ENCODE results near the gene DLG1. TPM values are rescaled to one million over a fixed set of nuclear protein-coding genes. Genes with fewer than 3 reads are reported as not detected.
"Not testable (repeated sequence)": the region's sequence is repeated elsewhere in the genome, so short reads cannot be mapped to it uniquely, and the experiment has no call there.

The DLG1 gene
- total and polyA plus RNA-seq, 2 experiments from 2014 or later = 54.8 to 128 TPM

DNA sequence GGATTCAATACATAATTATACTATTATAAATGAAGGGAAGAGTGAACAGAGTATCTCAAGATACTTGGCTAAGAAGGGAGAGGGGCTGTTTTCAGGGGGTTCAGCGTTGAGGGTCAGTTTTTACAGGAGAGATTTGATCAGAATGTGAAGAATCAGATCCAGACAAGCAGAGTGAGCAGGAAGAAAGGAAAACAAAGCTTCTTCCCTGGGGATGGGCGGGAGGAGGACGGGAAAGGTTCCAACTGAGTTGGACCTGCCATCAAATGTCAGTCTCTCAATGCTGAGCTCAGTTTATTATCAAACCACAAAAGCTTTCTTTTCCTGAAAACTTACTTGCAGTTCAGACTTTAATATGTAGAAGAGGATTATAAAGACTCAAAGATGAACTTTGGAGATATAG is 262.8 kb downstream of the DLG1 start:
- Histone ChIP-seq H2AFZ (no peak overlapping the region), H3K36me3 (replicated peaks; ENCODE audit: insufficient read depth, low read depth) (no peaks in the 10 kb centered on the region), H3K79me2 (no peaks in the 10 kb centered on the region), H3K27ac (no peak overlapping the region), H3K9me2 (replicated peaks; ENCODE audit: insufficient read depth) (no peaks in the 10 kb centered on the region), H3K4me2 (no peak overlapping the region), H3K9me3 (ENCODE audit: low read depth) (no peaks in the 10 kb centered on the region), H4K20me1 (ENCODE audit: insufficient read depth, poor library complexity, severe bottlenecking) (no peaks in the 10 kb centered on the region), H3K27me3 (no peaks in the 10 kb centered on the region), H3K4me1 (ENCODE audit: insufficient read depth) (peaks cover 12% of the 10 kb centered on the region), H3K4me3 (no peak overlapping the region)
- no peak for TF ChIP-seq EZH2 (IDR thresholded peaks at IDR 0.05; ENCODE audit: borderline replicate concordance)
- TF ChIP-seq, protein P1, sequence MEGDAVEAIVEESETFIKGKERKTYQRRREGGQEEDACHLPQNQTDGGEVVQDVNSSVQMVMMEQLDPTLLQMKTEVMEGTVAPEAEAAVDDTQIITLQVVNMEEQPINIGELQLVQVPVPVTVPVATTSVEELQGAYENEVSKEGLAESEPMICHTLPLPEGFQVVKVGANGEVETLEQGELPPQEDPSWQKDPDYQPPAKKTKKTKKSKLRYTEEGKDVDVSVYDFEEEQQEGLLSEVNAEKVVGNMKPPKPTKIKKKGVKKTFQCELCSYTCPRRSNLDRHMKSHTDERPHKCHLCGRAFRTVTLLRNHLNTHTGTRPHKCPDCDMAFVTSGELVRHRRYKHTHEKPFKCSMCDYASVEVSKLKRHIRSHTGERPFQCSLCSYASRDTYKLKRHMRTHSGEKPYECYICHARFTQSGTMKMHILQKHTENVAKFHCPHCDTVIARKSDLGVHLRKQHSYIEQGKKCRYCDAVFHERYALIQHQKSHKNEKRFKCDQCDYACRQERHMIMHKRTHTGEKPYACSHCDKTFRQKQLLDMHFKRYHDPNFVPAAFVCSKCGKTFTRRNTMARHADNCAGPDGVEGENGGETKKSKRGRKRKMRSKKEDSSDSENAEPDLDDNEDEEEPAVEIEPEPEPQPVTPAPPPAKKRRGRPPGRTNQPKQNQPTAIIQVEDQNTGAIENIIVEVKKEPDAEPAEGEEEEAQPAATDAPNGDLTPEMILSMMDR (IDR thresholded peaks at IDR 0.05; ENCODE audit: poor library complexity) = no peak
- TF ChIP-seq EZH2phosphoT487 (IDR thresholded peaks at IDR 0.05; ENCODE audit: low read depth, severe bottlenecking, unreplicated experiment) = no peak
- no peak for DNase-seq (ENCODE audit: low spot score)
- WGBS (ENCODE audit: low lambda C conversion rate, missing lambda C conversion rate) = 80% methylated on average over 3 of the region's 3 CpGs

DNA sequence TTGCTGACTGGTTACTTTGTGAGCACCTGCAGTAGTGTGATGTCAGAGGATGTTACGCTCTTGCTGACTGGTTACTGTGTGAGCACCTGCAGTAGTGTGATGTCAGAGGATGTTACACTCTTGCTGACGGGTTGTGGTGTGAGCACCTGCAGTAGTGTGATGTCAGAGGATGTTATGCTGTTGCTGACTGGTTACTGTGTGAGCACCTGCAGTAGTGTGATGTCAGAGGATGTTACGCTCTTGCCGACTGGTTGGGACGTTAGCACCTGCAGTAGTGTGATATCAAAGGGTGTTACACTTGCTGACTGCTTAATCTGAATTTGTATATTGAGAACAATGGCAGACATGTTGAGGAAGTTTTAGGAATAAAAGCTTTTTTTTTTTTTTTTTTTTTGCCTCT is 263.6 kb downstream of the DLG1 start:
- H3K4me2 ChIP-seq; H3K27ac ChIP-seq; H3K27me3 ChIP-seq; H3K9me2 ChIP-seq (replicated peaks; ENCODE audit: insufficient read depth); H3K36me3 ChIP-seq (replicated peaks; ENCODE audit: insufficient read depth, low read depth); H4K20me1 ChIP-seq (ENCODE audit: insufficient read depth, poor library complexity, severe bottlenecking); H3K4me3 ChIP-seq; H3K79me2 ChIP-seq; DNase-seq (ENCODE audit: low spot score); H2AFZ ChIP-seq; H3K9me3 ChIP-seq (ENCODE audit: low read depth): not testable (repeated sequence)
- 88% methylated on average over 5 of the region's 5 CpGs for WGBS (ENCODE audit: low lambda C conversion rate, missing lambda C conversion rate)
- H3K4me1 ChIP-seq (ENCODE audit: insufficient read depth) = peaks cover 13% of the 10 kb centered on the region

DNA sequence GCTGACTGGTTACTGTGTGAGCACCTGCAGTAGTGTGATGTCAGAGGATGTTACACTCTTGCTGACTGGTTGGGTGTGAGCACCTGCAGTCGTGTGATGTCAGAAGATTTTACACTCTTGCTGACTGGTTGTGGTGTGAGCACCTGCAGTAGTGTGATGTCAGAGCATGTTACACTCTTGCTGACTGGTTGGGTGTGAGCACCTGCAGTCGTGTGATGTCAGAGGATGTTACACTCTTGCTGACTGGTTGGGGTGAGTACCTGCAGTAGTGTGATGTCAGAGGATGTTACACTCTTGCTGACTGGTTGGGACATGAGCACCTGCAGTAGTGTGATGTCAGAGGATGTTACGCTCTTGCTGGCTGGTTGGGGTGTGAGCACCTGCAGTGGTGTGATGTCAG is 264.6 kb downstream of the DLG1 start:
- 83% methylated on average over 3 of the region's 3 CpGs for WGBS (ENCODE audit: low lambda C conversion rate, missing lambda C conversion rate)
- H3K9me2 ChIP-seq (replicated peaks; ENCODE audit: insufficient read depth); H3K27me3 ChIP-seq; H3K4me2 ChIP-seq; H3K9me3 ChIP-seq (ENCODE audit: low read depth); H3K4me3 ChIP-seq; DNase-seq (ENCODE audit: low spot score); H3K36me3 ChIP-seq (replicated peaks; ENCODE audit: insufficient read depth, low read depth); H3K79me2 ChIP-seq; H4K20me1 ChIP-seq (ENCODE audit: insufficient read depth, poor library complexity, severe bottlenecking); H2AFZ ChIP-seq; H3K27ac ChIP-seq: not testable (repeated sequence)
- peaks cover 21% of the 10 kb centered on the region for H3K4me1 ChIP-seq (ENCODE audit: insufficient read depth)

DNA sequence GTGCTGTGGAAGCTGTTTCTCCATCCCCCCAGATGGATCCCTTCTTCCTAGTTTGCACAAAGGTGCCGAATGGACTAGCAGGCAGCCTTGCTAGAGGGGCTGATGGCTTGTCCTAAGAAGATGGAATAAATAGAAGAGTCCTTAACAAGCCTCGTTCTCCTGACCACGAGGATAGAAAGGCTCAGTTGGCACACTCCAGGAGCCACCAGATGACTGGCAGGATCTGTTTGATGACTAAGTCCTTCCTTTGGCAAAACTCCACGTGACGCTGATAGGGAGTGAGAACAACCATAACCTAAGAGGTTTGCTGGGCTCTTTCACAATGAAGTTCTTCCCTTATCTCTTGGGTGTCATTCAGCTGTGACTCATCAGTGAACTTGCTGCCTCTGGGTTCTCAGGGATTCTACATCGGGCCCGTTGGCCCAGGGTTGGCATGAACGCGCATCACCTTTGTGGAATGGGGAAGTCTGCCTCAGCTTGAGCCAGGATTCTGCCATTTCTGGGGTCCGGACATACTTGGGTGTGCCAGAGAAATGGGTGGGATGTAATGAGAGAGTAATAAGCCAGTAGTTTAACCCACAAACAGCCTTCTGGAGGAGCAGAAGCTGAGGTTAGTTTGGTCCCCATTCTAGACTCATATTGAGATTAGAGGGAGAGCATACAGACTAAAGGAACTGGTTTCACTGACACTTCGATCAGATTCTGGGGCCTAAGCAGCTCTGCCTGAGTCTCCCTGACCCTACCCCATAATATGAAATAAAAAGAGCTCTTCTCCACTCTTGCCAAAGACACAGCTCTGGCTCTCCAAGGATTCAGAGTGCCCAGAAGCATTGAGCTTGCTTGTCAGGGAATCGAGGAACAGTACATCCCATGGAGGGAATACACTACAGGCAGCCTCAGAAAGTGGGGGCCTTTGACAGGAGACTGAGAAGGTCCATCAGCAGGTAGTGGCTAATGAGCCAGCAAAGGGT is 266.8 kb downstream of the DLG1 start:
- WGBS (ENCODE audit: low lambda C conversion rate, missing lambda C conversion rate) = 46% methylated on average over 12 of the region's 12 CpGs
- Histone ChIP-seq H3K27me3 (no peaks in the 10 kb centered on the region), H3K79me2 (peaks cover 5% of the 10 kb centered on the region), H3K27ac (peak overlapping the region; percentile 90), H3K4me1 (ENCODE audit: insufficient read depth) (peaks cover 27% of the 10 kb centered on the region), H3K4me3 (no peak overlapping the region), H3K36me3 (replicated peaks; ENCODE audit: insufficient read depth, low read depth) (no peaks in the 10 kb centered on the region), H3K9me2 (replicated peaks; ENCODE audit: insufficient read depth) (no peaks in the 10 kb centered on the region), H2AFZ (no peak overlapping the region), H4K20me1 (ENCODE audit: insufficient read depth, poor library complexity, severe bottlenecking) (no peaks in the 10 kb centered on the region), H3K9me3 (ENCODE audit: low read depth) (no peaks in the 10 kb centered on the region), H3K4me2 (no peak overlapping the region)
- TF ChIP-seq EZH2 (IDR thresholded peaks at IDR 0.05; ENCODE audit: borderline replicate concordance) (no peak), EZH2phosphoT487 (IDR thresholded peaks at IDR 0.05; ENCODE audit: low read depth, severe bottlenecking, unreplicated experiment) (no peak)
- TF ChIP-seq, protein P1 (IDR thresholded peaks at IDR 0.05; ENCODE audit: poor library complexity) = no peak
- DNase-seq (ENCODE audit: low spot score) = peak; percentile 95
